Measurements from ENCODE around the gene GRID1.
"Not testable (repeated sequence)": the region's sequence is repeated elsewhere in the genome, so short reads cannot be mapped to it uniquely, and the experiment has no call there.

GRID1 gene

GRCh38 chr10:86391986-86392722 is 25.6 kb upstream of the GRID1 start:
- DNase-seq, result no peak

- no peak for DNase-seq
These were observed 24.7 kb upstream of the GRID1 start for GRCh38 chr10:86391236-86391840.

DNA sequence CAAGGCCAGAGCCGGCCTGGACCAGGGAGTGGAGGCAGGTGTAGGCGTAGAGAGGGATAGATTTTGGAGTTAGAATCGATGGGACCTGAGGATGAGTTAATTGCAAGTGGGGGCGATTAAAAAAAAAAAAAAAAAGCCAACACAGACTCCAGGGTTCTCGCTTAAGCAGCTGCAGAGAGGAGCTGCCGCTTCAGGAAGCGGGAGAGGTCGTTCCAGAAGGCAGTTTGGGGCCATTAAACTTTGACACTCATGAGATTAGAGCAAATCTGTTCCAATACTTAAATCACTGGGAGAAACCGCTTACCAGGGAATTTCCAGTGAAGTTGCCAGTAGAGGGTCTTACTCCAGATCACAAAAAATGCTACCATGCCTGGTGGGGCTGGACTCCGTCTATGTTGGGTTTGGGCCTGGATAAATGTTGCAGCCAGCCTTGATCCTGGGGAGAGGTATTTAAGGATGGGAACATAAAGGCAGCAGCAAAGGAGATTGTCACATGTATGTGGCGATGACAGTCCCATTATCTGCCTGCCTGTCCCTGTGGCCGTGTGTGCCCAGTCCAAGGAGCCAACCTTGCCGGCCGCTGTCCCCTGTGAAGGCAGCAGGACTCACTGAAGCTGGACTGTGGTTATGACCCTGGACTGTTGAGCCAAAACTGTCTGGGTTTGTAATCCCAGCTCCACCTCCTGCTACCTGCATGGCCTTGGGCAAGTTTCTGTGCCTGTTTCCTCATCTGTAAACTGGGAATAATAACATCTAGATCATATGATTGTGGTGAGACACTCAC is 23.9 kb upstream of the GRID1 start:
- DNase-seq, result no peak

DNA sequence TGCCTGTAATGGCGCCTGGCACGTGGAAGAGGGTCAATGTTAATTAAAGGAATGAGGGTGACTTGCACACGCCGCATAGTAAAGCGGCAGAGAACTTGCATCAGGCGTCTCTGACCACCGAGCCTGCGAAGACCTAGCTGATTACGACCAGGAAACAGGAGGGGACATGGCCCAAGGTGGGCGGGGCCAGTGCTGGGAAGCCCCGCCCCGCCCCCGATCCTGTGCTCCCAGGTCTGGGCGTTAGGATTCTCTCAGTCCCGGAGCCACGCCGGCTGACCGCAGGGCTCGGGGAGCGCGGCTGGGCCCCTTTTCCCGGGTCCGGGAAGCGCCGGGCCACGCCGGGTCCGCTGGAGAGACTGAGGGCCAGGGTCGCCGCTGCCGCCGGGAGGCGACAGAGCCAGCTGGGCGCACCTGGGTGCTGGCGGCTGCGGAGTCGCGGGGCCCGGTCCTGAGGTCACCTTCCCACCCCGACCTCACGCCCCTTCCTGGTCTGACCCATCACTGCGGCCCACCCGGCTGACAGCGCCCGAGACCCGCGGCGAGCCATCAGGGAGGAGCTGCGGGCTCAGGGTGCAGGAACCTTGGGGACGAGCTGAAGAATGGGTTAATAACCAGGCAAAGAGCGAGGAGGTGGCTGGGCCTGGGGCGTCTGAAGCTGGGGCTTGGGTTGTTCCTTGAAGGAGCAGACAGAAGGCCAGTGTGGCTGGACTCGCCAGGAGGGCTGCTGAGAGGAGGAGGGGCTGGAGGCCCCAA is 23.0 kb upstream of the GRID1 start:
- no peak for DNase-seq

GRCh38 chr10:86389109-86389440 is 22.5 kb upstream of the GRID1 start:
- not testable (repeated sequence) for DNase-seq

DNA sequence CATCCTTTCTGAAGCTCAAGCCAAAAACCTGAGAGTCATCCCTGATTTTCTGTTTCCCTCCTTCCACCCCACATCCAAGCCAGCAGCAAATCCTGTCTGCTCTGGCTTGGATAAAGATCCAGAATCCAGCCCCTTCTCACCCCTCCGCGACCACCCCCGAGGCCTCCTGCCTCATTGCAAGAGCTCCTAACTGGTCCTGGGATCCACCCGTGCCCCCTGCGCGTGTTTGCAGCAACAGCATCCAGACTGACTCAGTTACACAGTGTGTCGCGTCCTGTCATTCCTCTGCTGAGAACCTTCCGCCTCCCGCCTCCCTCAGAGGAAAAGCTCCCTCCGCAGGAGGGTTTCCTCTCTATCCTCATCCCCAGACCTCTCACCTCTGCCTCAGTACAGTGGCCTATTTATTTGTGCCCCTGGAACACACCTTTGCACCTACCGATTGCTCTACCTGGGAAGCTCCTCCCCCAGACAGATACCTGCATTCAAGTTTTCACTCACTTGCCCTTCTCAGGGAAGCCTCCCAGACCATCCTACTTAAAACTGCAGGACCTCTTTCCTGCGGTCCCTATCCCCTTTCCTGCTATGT is 21.6 kb upstream of the GRID1 start:
- DNase-seq, result no peak

GRCh38 chr10:86387178-86387794 is 20.7 kb upstream of the GRID1 start:
- DNase-seq, result no peak

DNA sequence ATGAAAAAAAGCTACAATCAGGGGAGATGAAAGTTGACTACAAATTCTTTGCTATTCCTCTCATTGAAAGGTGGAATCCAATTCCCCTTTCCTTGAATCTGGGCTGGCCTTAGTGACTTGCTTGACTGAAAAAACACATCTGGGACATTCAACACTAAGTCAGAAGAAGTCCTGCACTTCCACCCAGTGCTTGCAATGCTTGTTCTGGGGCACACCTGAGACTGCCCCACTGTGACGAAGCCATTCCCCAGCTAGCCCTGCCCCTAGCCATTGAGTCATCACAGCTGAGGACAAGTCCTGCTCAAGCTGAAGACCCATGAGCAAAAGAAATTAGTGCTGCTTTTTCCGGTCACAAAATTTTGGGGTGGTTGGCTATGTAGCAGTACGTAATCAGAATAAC is 19.2 kb upstream of the GRID1 start:
- no peak for DNase-seq

DNA sequence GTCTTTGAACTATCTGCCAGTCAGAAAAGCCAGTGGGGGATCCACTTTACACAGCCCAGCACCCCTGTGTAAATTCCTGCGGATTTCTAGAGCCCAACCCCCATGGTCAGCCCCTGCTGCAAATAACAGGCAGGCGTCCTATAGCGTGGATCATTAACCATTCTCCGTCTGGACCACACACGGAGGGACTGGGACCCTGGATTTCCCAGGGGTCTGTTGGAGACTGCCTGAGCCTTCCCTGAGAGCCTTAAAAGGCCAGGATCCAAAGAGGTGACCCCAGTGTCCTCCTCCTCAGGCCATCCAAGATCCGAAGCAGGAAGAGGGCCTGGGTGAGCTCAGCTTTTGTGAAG is 11.2 kb upstream of the GRID1 start:
- DNase-seq, result no peak

DNA sequence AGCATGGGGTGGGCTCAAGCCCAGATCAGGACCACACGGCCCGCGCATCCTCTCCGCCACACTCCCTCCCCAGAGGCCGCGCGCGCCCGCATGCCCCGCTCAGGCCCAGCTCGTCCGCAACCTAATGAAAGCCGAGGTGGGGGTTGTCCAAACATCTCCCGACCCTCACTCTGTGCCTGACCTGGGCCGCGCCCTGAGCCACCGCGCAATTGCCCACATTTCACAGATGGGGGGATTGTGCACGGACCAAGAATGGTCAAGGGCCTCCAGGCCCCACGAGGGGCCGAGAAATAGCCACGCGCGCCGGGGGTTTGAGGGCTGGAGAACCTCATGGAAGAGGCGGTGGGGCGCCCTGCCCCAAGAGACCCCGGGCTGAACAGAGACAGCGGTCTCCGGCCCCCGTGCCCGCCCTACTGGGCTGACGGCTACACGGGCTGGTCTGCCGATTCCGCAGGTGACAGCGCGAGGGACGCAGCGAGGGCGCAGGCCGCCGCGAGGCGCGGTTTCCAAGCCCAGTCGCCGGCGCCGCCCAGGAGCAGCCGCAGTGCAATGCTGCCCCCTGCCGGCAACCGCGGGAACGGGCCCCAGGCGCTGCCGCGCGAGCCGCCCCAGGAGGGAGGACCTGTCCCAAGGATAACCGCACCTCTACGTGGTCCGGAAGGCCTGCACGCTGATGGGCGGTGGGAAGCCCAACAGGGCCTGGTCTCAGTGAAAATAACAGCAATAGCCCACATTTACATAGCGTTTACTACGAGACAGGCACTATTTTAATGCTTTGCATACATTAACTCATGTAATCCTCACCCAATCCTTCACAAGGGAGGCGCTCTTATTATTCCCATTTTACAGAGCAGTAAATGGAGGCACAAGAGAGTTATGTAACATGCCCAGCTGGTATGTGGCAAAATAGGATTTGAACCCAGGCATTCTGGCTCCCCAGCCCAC is 10.5 kb upstream of the GRID1 start:
- peak; percentile 66 for DNase-seq

- no peak for DNase-seq
These were observed 9.8 kb upstream of the GRID1 start for GRCh38 chr10:86376403-86376802.

GRCh38 chr10:86375204-86375603 is 8.6 kb upstream of the GRID1 start:
- DNase-seq, result no peak

DNA sequence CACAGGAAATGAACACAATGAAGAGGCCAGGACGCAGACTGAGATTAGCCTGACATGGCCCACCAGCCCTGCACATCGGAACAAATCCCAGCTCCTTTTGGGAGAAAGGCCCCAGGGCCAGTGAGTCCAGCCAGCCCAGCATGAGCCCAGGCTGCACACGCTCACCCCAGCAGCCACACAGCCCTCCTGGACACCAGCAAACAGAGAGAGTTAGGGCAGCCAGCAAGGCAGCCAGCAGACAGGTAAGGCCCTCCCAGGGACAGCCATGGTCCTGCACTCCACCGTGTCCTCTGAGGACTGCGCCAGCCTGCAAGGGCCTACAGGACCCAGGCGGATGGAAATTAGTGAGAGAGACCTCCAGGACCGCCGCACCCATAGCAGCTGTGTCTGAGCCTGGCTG is 8.1 kb upstream of the GRID1 start:
- DNase-seq, result no peak

DNA sequence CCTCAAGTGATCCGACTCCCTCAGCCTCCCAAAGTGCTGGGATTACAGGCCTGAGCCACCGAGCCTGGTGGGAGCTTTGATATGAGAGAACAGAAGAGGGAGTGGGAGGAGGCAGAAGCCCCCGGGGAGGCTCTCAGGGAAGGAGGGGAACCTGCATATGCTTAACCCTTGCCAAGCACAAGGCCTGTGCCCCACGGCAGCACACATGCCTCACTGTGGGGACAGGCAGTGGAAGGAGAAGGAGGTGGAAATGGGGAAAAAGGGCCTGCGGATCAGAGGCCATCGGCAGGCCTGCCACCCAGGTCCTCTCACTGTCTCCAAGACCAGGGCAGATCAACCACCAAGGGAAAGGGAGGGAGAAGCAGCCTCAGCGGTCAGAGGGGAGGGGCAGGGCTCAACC is 7.2 kb upstream of the GRID1 start:
- DNase-seq, result no peak

DNA sequence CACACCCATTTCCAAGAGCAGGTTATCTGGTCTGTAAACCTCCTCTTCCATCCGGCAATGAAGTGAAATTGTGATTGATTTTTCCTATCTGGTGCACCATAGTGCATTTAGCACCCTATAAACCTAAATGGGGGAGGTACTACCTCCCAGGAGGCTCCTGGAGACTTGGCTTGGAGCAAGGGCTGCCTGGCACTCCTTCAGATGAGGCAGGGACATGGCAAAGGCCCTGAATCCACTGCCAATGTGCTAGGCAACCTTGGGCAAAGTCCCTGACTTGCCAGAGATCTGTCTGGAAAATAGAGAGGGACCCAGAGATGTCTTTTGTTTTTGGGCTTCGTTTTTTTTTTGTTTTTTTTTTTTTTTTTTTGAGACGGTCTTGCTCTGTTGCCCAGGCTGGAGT is 6.7 kb upstream of the GRID1 start:
- no peak for DNase-seq

GRCh38 chr10:86372784-86373239 is 6.2 kb upstream of the GRID1 start:
- no peak for DNase-seq

GRCh38 chr10:86372119-86372783 is 5.7 kb upstream of the GRID1 start:
- no peak for DNase-seq

- DNase-seq, result no peak
These were observed 5.1 kb upstream of the GRID1 start for GRCh38 chr10:86371691-86372090.

DNA sequence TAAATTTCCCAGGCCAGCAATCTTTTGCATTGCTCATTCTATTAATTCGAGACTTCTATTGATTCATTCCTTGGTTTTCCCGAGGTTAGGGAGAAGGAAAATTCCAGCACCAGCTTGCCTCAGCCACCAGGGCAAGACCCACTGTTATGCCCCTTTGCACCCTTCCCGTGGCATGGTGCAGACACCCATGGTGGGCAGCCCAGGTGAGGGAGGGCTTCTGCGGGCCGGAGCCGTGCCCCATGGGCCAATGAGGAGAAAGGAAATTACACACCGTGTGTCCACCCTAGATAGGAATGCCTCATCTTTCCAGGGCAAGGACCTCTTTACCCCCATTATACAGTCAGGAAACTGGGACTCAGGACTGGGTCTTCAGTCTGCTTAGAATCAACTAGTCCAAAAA is 4.5 kb upstream of the GRID1 start:
- DNase-seq, result no peak

DNA sequence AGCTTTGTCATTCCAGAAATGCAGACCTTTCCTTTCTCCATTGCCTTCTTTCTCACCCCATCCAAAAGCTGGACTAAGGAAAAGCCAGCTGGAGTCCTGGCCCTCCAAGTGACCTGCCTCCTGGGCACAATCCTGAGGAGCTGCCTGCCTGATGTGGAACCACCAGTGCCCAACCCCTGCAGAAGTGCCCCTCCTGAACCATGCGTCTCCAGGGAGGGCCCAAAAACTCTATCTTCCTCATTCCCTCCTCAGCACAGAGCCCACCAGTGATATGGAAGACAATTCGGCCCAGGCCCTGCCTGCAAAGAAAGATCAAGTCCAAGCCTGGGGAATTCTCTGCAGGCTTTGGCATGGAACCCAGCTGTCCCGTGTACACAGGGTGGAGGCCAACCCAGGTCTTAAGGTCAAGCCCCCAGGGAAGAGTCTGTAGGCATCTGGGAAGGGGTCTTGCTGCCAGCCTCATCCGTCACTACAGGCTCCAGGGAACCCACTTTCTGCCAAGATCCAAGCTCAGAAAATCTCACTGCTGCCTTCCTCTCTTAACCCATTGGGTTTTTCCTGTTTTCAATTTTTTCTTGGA is 3.5 kb upstream of the GRID1 start:
- DNase-seq, result no peak

Data from inflammatory macrophage (primary cell).